Heart left ventricle (tissue), 13 donors: ENCODE results near the gene ARV1.

Experiments
- CTCF ChIP-seq, 12 donors: fragments of 200-600 bp; sonication (generic) in 4 of 12; IDR thresholded peaks; one replicate each; pipeline versions ENCODE4 v1.5.0 to v1.8.0; 2018 to 2022; ENCODE audit warnings: antibody characterized with exemption in 12 of 12, mild to moderate bottlenecking in 5 of 12
- POLR2A ChIP-seq, 2 donors: fragments of 450-650 bp; IDR thresholded peaks; one replicate each; pipeline ENCODE4 v1.6.1; 2017; ENCODE audit warnings: antibody characterized with exemption in 2 of 2, mild to moderate bottlenecking in 2 of 2, moderate library complexity in 2 of 2
- donor health status: ischemic (EF 13 %, LVEDD 7.1; RV severe dilation, severe dysfunction).
- donor health status: DM: no; HTN: yes; CAD: no.
- donor health status: DM: no; HTN: no; CAD: no.
- donor health status: ischemic (EF 25% LVEDD 6.9; RV normal size, moderate dysfunction).
- donor health status: ischemic (EF 25% LVEDD 5.7; RV mildly dilated, moderate dysfunction).
- donor health status: ischemic (EF 35%, LVEDD 5.7; RV mildly dilated, moderate dysfunction).
- donor health status: nonischemic (EF 11% LVEDD 7.7; RV severe dilation, severe dysfunction).
- donor health status: DM: yes; HTN: yes; CAD: no.
- donor health status: PGD.
- donor health status: ischemic (EF 29% LVEDD 5.4; RV normal size, mild dysfunction).
- donor health status: nonischemic (EF 23%, LVEDD 6.1; RV moderate dilation, normal function).

GRCh38 chr1:230976825-230977747 is 1.8 kb upstream of the ARV1 start:
- TF ChIP-seq CTCF (IDR thresholded peaks at IDR 0.05): no peak
- no peak for TF ChIP-seq POLR2A (IDR thresholded peaks at IDR 0.05)
